Occipital lobe (tissue), 2 donors: ENCODE results near the gene BCDIN3D. TPM values are rescaled to one million over a fixed set of nuclear protein-coding genes. Genes with fewer than 3 reads are reported as not detected.

Experiments used
- DNase-seq: peaks from one replicate; lab custom pipeline; 2025; lab: John Stamatoyannopoulos, UW
- total RNA-seq: library from RNA; depleted of rRNA; stranded (reverse); fragments of >200 nt; gene quantifications from one replicate; pipeline ENCODE4 v1.2.3, GENCODE V29; 2014

Gene BCDIN3D
- total RNA-seq, 1 donor from 2014 or later, result 7.2 TPM

- DNase-seq, result no peak
Measured at GRCh38 chr12:49823350-49823749, 19.6 kb downstream of the BCDIN3D start.

DNA sequence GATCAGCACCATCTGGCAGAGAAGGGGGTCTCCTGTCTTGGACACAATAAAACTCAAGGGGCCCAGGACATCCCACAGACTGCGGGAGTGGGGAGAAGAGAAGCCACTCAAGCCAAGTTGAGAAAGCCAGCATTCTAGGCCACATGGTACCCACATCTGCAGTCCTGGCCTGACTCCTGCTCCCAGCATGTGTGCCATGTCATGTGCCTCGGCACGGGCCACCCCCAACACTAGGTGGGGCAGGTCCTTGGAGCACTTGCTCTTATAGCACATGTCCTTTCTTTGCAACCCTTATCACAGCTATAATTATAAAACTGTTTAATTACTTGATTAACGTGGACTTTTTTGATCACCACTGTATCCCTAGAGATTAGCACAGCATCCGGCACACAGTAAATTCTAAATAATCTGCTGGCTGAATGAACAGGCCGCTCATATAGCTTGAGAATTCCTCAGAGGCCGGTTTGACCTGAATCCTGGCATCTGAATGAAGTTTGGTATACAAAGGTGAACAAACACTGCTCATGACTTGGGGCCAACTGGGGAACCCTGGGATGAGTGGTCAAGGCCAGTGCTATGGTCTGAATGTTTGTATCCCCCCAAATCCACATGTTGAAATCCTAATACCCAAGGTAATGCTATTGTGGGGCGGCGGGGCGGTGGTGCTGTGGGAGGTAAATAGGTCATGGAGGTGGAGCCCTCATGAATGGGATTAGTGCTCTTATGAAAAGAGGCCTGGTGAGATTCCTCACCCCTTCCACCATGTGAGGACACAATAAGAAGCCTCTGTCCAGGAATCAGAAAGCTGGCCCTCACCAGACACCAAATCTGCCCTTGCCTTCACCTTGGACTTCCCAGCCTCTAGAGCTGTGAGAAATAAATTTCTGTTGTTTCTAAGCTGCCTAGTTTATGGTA is 21.3 kb downstream of the BCDIN3D start:
- no peak for DNase-seq

DNA sequence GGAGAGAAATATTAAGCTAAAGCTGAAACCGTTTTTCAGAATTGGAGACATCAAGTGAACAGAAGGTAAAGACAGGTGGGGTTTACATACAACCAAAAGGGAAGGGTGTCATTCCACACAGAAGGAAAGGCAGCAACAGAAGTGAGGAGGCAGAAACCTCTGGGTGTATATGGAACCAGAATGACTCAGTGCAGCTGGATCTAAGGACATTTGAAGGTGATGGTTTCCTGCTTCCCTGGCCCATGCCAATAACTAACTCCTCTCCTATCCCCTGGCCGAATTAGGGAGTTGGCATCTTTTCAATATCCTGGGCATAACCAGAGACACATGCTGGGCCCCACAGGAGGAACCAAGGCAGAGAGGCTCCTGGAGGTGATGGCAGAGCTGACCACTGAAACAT is 23.1 kb downstream of the BCDIN3D start:
- DNase-seq, result no peak

DNA sequence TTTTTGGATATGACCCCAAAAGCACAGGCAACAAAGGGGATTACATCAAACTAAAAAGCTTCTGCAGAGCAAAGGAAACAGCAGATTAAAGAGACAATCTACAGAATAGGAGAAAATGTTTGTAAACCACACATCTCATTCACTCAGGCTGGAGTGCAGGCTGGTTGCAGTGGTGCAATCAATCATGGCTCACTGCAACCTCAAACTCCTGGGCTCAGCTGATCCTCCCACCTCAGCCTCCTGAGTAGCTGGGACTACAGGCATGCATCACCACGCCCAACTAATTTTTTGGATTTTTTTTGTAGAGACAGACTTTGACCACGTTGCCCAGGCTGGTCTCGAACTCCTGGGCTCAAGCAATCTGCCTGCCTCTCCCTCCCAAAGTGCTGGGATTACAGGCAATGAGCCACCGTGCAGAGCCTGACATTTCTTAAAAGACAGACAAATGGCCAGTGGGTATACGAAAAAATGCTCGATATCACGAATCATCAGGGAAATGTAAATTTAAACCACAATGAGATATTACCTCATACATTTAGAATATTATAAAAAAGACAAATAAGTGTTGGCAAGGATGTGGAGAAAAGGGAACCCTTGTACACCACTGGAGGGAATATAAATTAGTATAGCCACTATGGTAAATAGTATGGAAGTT is 24.5 kb downstream of the BCDIN3D start:
- DNase-seq, result no peak

GRCh38 chr12:49813131-49813530 is 29.8 kb downstream of the BCDIN3D start:
- no peak for DNase-seq

- DNase-seq, result no peak
Measured at GRCh38 chr12:49811961-49812401, 30.9 kb downstream of the BCDIN3D start.

DNA sequence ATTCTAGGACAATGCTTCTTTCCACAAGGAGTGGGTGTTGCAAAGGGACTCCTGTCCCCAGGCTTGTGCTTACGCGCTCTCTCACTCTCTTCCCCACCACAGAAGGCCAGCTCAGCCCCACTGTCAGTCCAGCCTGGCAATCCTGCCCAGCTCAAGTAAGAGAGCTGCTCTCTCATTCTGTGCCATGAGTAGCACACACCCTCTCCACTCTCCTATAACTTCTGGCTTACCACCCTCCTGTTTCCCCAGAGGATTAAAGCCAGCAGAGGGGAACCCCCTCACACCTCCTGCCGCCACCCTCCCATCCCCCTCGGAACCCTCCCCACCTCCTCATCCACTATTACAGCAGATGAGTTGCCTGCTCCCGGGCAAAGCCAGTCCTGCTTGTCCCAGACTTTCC is 31.8 kb downstream of the BCDIN3D start:
- DNase-seq, result no peak

- DNase-seq, result no peak
Measured at GRCh38 chr12:49809906-49810389, 33.0 kb downstream of the BCDIN3D start.

GRCh38 chr12:49809381-49809905 is 33.5 kb downstream of the BCDIN3D start:
- no peak for DNase-seq

DNA sequence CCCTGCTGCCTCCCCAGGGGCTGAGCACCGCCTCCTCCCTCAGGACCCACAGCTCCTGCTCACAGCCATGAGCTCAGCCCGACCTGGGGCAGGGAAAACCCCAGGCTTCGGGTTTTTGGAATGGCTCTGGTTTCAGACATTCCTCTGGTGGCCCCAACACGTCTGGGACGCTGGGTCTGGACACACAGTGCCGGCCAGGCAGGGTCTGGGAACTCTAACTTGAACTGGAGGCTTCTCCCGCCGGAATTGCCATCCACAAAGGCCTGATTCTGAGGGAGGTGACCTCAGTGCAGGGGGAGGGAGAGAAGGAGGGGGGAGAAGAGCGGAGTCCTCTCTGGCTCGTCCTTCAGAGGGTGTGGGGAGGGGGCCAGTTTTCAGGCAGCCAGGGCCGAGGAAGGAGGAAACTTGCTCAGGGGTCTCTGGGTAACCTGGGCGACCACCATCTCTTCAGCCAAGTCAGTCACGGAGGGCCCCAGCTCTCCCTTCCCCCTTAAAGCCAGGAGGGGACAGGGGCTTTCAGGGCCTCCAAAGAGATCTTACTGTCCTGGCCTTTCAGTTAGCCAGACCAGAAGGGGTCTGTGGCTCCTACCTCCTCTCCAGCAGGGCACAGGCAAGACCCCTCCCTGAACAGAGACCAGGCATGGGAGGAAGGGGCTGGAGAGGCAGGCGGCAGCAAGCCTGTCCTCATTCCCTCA is 34.1 kb downstream of the BCDIN3D start:
- no peak for DNase-seq

GRCh38 chr12:49807991-49808580 is 34.8 kb downstream of the BCDIN3D start:
- DNase-seq, result no peak

GRCh38 chr12:49806877-49807276 is 36.0 kb downstream of the BCDIN3D start:
- no peak for DNase-seq

DNA sequence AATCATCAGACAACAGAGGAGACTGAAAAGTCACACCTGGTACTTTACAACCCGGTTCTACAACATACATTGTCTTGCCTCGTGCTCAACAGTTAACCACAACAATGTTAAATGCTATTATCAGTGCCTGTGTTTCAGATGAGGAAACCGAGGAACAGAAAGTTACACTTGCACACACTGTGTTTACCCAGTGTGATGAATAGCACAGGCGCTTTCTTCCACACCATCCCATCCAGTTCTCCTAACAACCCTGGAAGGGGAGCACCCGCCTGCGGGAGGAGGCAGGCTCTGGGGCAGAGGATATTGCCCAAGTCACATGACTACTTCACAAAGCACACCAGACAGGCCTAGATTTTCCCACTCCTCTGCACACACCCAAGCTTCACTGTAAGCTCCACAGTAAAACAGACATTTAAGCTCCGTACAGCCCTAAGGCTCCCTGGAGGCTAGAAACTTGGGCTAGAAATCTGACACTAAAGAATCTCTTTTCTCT is 36.5 kb downstream of the BCDIN3D start:
- DNase-seq, result no peak

DNA sequence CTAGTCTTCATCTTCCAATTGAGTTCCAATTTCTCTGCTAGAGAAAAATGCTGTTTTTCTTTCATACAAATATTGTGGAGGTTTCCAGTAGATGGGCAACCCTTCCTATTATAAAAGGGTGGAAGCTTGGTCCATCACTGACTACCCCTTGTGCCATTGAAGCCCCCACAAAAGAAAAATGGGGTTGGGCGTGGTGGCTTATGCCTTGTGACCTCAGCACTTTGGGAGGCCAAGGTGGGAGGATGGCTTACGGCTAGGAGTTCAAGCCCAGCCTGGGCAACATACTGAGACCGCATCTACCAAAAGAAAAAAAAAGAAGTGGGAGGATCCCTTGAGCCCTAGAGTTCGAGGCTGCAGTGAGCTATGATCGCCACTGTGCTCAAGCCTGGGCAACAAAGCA is 37.5 kb downstream of the BCDIN3D start:
- DNase-seq, result no peak

DNA sequence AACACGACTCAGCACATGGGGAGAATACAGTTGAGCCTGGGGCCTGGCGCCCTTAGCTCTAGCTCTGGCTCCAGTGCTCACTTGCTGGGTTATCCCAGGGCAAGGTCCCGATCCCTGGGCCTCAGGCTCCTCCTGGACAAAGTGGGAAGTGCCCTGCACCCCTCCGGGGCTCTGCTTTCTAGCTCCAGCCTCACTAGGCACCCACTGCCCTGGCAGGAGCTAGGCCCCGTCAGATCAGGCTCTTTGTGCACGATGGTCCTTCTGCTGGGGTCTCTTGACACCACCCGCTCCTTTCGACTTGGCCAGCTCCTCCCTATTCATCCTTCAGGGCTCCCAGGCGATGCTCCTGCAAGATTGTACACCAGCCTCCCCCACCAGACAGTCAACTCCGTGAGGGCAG is 38.1 kb downstream of the BCDIN3D start:
- no peak for DNase-seq

- no peak for DNase-seq
Measured at GRCh38 chr12:49803693-49804450, 39.0 kb downstream of the BCDIN3D start.

GRCh38 chr12:49801141-49802063 is 41.5 kb downstream of the BCDIN3D start:
- DNase-seq, result no peak

DNA sequence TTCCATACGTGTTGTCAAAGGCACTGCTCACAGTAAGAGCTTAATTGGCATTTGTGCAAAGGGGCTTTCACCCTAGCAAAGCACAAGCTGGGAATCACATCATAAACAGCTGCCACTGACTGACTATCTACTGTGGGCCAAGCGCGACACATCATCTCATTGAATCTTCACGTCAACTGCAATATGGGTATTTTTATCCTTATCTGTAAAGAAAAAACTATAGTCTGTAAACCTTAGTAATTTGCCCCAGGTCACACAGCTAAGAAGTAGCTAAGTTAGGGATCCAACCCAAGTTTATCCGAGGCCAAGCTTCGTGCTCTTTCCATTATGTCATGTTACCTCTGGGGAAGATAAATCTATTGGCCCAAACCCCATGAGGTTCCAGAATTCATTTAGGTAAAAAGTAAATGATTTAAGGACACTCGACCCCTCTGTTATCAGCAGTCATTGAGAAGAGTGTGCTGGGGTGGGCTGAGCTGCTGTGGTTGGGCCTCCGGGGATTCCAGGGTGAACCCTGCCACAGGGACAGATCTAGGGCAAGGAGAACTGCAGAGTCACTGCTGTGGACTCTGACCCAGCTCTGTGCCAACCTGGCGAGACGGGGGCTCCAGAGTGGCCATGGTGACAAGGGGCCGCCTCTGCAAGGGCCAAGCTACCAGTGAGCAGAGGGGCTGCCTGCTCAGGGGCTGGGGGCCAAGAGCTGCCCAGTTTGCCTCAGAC is 42.3 kb downstream of the BCDIN3D start:
- DNase-seq, result no peak

GRCh38 chr12:49798934-49799333 is 44.0 kb downstream of the BCDIN3D start:
- DNase-seq, result no peak
